Fibroblast of gingiva (primary cell): ENCODE data around the gene TAAR9.

Experiments used
- DNase-seq: peaks from one replicate; pipeline ENCODE4 v3.0.0-alpha.2; 2011; ENCODE audit warnings: low read depth

The TAAR9 gene

GRCh38 chr6:132537977-132538376 is at the start of gene TAAR9:
TAAR9 (plus strand) TSS chr6:132538277; CDS start chr6:132538290, 13 bp downstream.
- DNase-seq = no peak

- no peak for DNase-seq
Measured at GRCh38 chr6:132489376-132489775, 48.7 kb upstream of the TAAR9 start.

GRCh38 chr6:132490024-132490423 is 48.1 kb upstream of the TAAR9 start:
- peak; percentile 4 for DNase-seq

- no peak for DNase-seq
Measured at GRCh38 chr6:132490478-132491204, 47.4 kb upstream of the TAAR9 start.

- peak; percentile 10 for DNase-seq
Measured at GRCh38 chr6:132491303-132491702, 46.8 kb upstream of the TAAR9 start.

- DNase-seq = no peak
Measured at GRCh38 chr6:132491881-132492280, 46.2 kb upstream of the TAAR9 start.

GRCh38 chr6:132494954-132495353 is 43.1 kb upstream of the TAAR9 start:
- no peak for DNase-seq

GRCh38 chr6:132495604-132496079 is 42.4 kb upstream of the TAAR9 start:
- DNase-seq = no peak

- no peak for DNase-seq
Measured at GRCh38 chr6:132496519-132497180, 41.4 kb upstream of the TAAR9 start.

- DNase-seq = no peak
Measured at GRCh38 chr6:132498638-132499037, 39.4 kb upstream of the TAAR9 start.

- no peak for DNase-seq
Measured at GRCh38 chr6:132499757-132500156, 38.3 kb upstream of the TAAR9 start.

- DNase-seq = no peak
Measured at GRCh38 chr6:132504757-132505156, 33.3 kb upstream of the TAAR9 start.

- no peak for DNase-seq
Measured at GRCh38 chr6:132505158-132505557, 32.9 kb upstream of the TAAR9 start.

- no peak for DNase-seq
Measured at GRCh38 chr6:132506461-132506860, 31.6 kb upstream of the TAAR9 start.

GRCh38 chr6:132506869-132507808 is 30.9 kb upstream of the TAAR9 start:
- DNase-seq = no peak

- no peak for DNase-seq
Measured at GRCh38 chr6:132511210-132511830, 26.8 kb upstream of the TAAR9 start.

- no peak for DNase-seq
Measured at GRCh38 chr6:132511831-132512220, 26.3 kb upstream of the TAAR9 start.

- DNase-seq = no peak
Measured at GRCh38 chr6:132512342-132512637, 25.8 kb upstream of the TAAR9 start.

GRCh38 chr6:132512638-132513632 is 25.1 kb upstream of the TAAR9 start, which contains the start of gene STX7:
STX7 (minus strand) TSS chr6:132513116; CDS start chr6:132503530, 9,586 bp downstream.
- DNase-seq = peak; percentile 83

GRCh38 chr6:132513831-132514545 is 24.1 kb upstream of the TAAR9 start:
- DNase-seq = peak; percentile 31
